Measurements from ENCODE around the gene SLC34A3. TPM values are rescaled to one million over a fixed set of nuclear protein-coding genes. Genes with fewer than 3 reads are reported as not detected.
"Not testable (repeated sequence)": the region's sequence is repeated elsewhere in the genome, so short reads cannot be mapped to it uniquely, and the experiment has no call there.

Gene SLC34A3
- total RNA-seq, 2 experiments from 2014 or later: not detected

- ChIA-PET CTCF (interaction anchor here (1.0 to 1.5 kb wide), 6 partner anchors 16 to 210 kb away, joined by 3 to 13 read pairs (median 3); no protein-coding TSS in a partner anchor), POLR2A (interaction anchor here (7.2 kb wide), 1 partner anchor 16 kb away, joined by 113 read pairs; the partner anchor contains the start of gene TUBB4B)
- Mint-ChIP-seq H3K4me1 (ENCODE audit: low read depth) (peaks cover 14% of the 10 kb centered on the region), H3K4me3 (peak overlapping the region; percentile 83), H3K27ac (no peak overlapping the region), H3K36me3 (ENCODE audit: low read depth) (peaks cover 15% of the 10 kb centered on the region), H3K9me3 (no peaks in the 10 kb centered on the region), H3K27me3 (no peaks in the 10 kb centered on the region)
- intact Hi-C loops (cut with micrococcal nuclease): no loop called here
- ATAC-seq: no peak
- TF ChIP-seq CTCF (IDR thresholded peaks at IDR 0.05): no peak
- DNase-seq: no peak
Measured at GRCh38 chr9:137256856-137257255, 26.2 kb downstream of the SLC34A3 start.

GRCh38 chr9:137262173-137262908 is 31.6 kb downstream of the SLC34A3 start:
- intact Hi-C loops (cut with micrococcal nuclease): not testable (repeated sequence)
- CTCF ChIA-PET: interaction anchor here (1.4 to 1.6 kb wide), 2 partner anchors 12 to 39 kb away, joined by 3 to 4 read pairs; no protein-coding TSS in a partner anchor
- TF ChIP-seq CTCF (IDR thresholded peaks at IDR 0.05): peak; percentile 45

GRCh38 chr9:137262909-137263285 is 32.2 kb downstream of the SLC34A3 start:
- Mint-ChIP-seq H3K4me1 (ENCODE audit: low read depth) (no peaks in the 10 kb centered on the region), H3K9me3 (no peaks in the 10 kb centered on the region), H3K36me3 (ENCODE audit: low read depth) (peaks cover 19% of the 10 kb centered on the region), H3K27me3 (no peaks in the 10 kb centered on the region), H3K4me3 (no peak overlapping the region), H3K27ac (no peak overlapping the region)
- ATAC-seq (no peak), DNase-seq (no peak)
- POLR2A ChIA-PET: no interaction called here
- intact Hi-C loops (cut with micrococcal nuclease): no loop called here
- no peak for TF ChIP-seq CTCF (IDR thresholded peaks at IDR 0.05)
- CTCF ChIA-PET: no interaction called here

More at GRCh38 chr9:137262173-137262908, 31.6 kb downstream of the SLC34A3 start:
- H3K9me3 Mint-ChIP-seq; H3K4me3 Mint-ChIP-seq; H3K4me1 Mint-ChIP-seq (ENCODE audit: low read depth); DNase-seq; H3K27ac Mint-ChIP-seq; H3K27me3 Mint-ChIP-seq; POLR2A ChIA-PET; ATAC-seq: not testable (repeated sequence)
- H3K36me3 Mint-ChIP-seq (ENCODE audit: low read depth): peaks cover 16% of the 10 kb centered on the region

- Mint-ChIP-seq H3K4me1 (ENCODE audit: low read depth) (no peaks in the 10 kb centered on the region), H3K9me3 (no peaks in the 10 kb centered on the region), H3K27ac (no peak overlapping the region), H3K27me3 (no peaks in the 10 kb centered on the region), H3K36me3 (ENCODE audit: low read depth) (peaks cover 21% of the 10 kb centered on the region), H3K4me3 (no peak overlapping the region)
- ATAC-seq (no peak), DNase-seq (no peak)
- ChIA-PET POLR2A (interaction anchor here (0.5 to 1.0 kb wide), 2 partner anchors 13 to 147 kb away, joined by 3 read pairs; no protein-coding TSS in a partner anchor), CTCF (no interaction called here)
- no peak for TF ChIP-seq CTCF (IDR thresholded peaks at IDR 0.05)
- intact Hi-C loops (cut with micrococcal nuclease): no loop called here
Measured at GRCh38 chr9:137263506-137263905, 32.8 kb downstream of the SLC34A3 start.

- ATAC-seq: no peak
- no peak for DNase-seq
- POLR2A ChIA-PET: interaction anchor here (0.5 to 2.3 kb wide), 5 partner anchors 10 to 146 kb away, joined by 3 to 8 read pairs (median 3); no protein-coding TSS in a partner anchor
- H3K27ac Mint-ChIP-seq: no peak overlapping the region
- intact Hi-C loops (cut with micrococcal nuclease): no loop called here
- TF ChIP-seq CTCF (IDR thresholded peaks at IDR 0.05): no peak
- H3K36me3 Mint-ChIP-seq (ENCODE audit: low read depth): peaks cover 25% of the 10 kb centered on the region
- H3K9me3 Mint-ChIP-seq: no peaks in the 10 kb centered on the region
- no peaks in the 10 kb centered on the region for H3K27me3 Mint-ChIP-seq
- no peaks in the 10 kb centered on the region for H3K4me1 Mint-ChIP-seq (ENCODE audit: low read depth)
- H3K4me3 Mint-ChIP-seq: no peak overlapping the region
- CTCF ChIA-PET: no interaction called here
Measured at GRCh38 chr9:137264067-137264466, 33.4 kb downstream of the SLC34A3 start.

Measured in activated CD8-positive, alpha-beta T cell treated with anti-CD3 and anti-CD28 coated beads for 36 hours (primary cell).